K562 (cell line): ENCODE results near the gene PHYHD1. TPM values are rescaled to one million over a fixed set of nuclear protein-coding genes. Genes with fewer than 3 reads are reported as not detected.
A peak's percentile ranks its signal among the peaks of the same experiment; 100 is the strongest.

Experiments
- ADNP ChIP-seq: fragments of 200-800 bp; sonication (Bioruptor generic); IDR thresholded peaks from 2 replicates; pipeline ENCODE4 v1.6.1; 2016; ENCODE audit warnings: missing genetic modification characterization, missing compliant biosample characterization
- BACH1 ChIP-seq: fragments of 200-800 bp; sonication (Bioruptor generic); IDR thresholded peaks from 2 replicates; pipeline ENCODE4 v1.6.1; 2016; ENCODE audit warnings: missing genetic modification characterization, missing compliant biosample characterization
- CCAR2 ChIP-seq: fragments of 200-400 bp; formaldehyde crosslinking; IDR thresholded peaks from 2 replicates; pipeline ENCODE4 v1.6.1; 2017; ENCODE audit warnings: mild to moderate bottlenecking, low read depth, low read length
- CHCHD3 ChIP-seq: fragments of 250-450 bp; sonication (Bioruptor Pico); IDR thresholded peaks from 2 replicates; pipeline ENCODE4 v2.1.2; 2022; ENCODE audit warnings: mild to moderate bottlenecking
- DMBX1 ChIP-seq: fragments of 250-450 bp; sonication (Bioruptor Pico); IDR thresholded peaks from 2 replicates; pipeline ENCODE4 v1.8.0; 2022; ENCODE audit warnings: inconsistent platforms, mild to moderate bottlenecking, moderate library complexity, borderline replicate concordance
- EGR1 ChIP-seq: fragments of 450-650 bp; conservative IDR thresholded peaks from 2 replicates; pipeline ENCODE4 v1.6.1; 2017; ENCODE audit warnings: mild to moderate bottlenecking
- ELF1 ChIP-seq: fragments of 200-800 bp; sonication (Bioruptor generic); IDR thresholded peaks from 2 replicates; pipeline ENCODE4 v1.6.1; 2016; ENCODE audit warnings: missing genetic modification characterization, missing compliant biosample characterization
- GTF2A2 ChIP-seq: IDR thresholded peaks from 2 replicates; pipeline ENCODE4 v1.6.1; 2016; ENCODE audit warnings: mild to moderate bottlenecking, missing genetic modification characterization, missing compliant biosample characterization
- KDM1A ChIP-seq, 2 experiments: fragments of 450-650 bp; IDR thresholded peaks; 2 replicates each; pipeline ENCODE4 v1.6.1; 2016; ENCODE audit warnings: mild to moderate bottlenecking in 2 of 2
- MTA1 ChIP-seq: fragments of 450-650 bp; IDR thresholded peaks from 2 replicates; pipeline ENCODE4 v1.6.1; 2017; ENCODE audit warnings: borderline replicate concordance
- SMAD4 ChIP-seq: fragments of 250-450 bp; sonication (Bioruptor Pico); conservative IDR thresholded peaks from 2 replicates; pipeline ENCODE4 v1.8.0; 2021; ENCODE audit warnings: inconsistent platforms, mild to moderate bottlenecking, moderate library complexity
- SRSF1 ChIP-seq: fragments of 200-400 bp; formaldehyde crosslinking; IDR thresholded peaks from 2 replicates; pipeline ENCODE4 v1.6.1; 2017; ENCODE audit warnings: mild to moderate bottlenecking, low read depth, low read length, moderate library complexity
- TCF3 ChIP-seq: sonication (generic); formaldehyde crosslinking; IDR thresholded peaks from 2 replicates; pipeline ENCODE4 v1.4.0; 2020; ENCODE audit warnings: mild to moderate bottlenecking, missing genetic modification reagents
- U2AF2 ChIP-seq: fragments of 200-400 bp; formaldehyde crosslinking; optimal IDR thresholded peaks from 2 replicates; pipeline ENCODE3; 2017; ENCODE audit warnings: low read depth, mild to moderate bottlenecking, low read length
- polyA plus RNA-seq, 8 experiments: library from polyadenylated mRNA; depleted of rRNA in 4 of 8; stranded (reverse) in 5 of 8; unstranded in 3 of 8; fragments of >200 nt; fragmentation: Nextera tagmentation in 2 of 8; fragmentation: Illumina TruSeq in 1 of 8; extraction: Ambion mirVana in 2 of 8; extraction: Trizol in 1 of 8; gene quantifications; 2 replicates each; pipeline versions ENCODE4 v1.2.1 to v1.2.3, GENCODE V29; 2011 to 2014; ENCODE audit warnings: inconsistent platforms in 1 of 8, missing spikeins in 1 of 8
- total RNA-seq, 7 experiments: library from RNA; depleted of rRNA in 6 of 7; stranded (reverse); fragments of >200 nt in 6 of 7; fragmentation: Illumina TruSeq in 2 of 7; extraction: Trizol in 2 of 7; gene quantifications; 2 replicates each; pipeline versions ENCODE4 v1.2.1 to v1.2.3, GENCODE V29; 2011 to 2021; ENCODE audit warnings: low replicate concordance in 1 of 7
- TF ChIP-seq, protein P1 (sequence below): fragments of 450-650 bp; IDR thresholded peaks from one replicate; pipeline ENCODE4 v1.6.1; 2018; ENCODE audit warnings: mild to moderate bottlenecking, moderate library complexity; ENCODE audit not compliant: partially characterized antibody
- TF ChIP-seq, protein P2 (sequence below): fragments of 200-800 bp; sonication (Bioruptor generic); IDR thresholded peaks from 2 replicates; pipeline ENCODE4 v1.6.1; 2017; ENCODE audit warnings: missing genetic modification characterization, missing compliant biosample characterization
- TF ChIP-seq, protein P3 (sequence below): fragments of 250-450 bp; sonication (Bioruptor Pico); IDR thresholded peaks from 2 replicates; pipeline ENCODE4 v1.4.0; 2020; ENCODE audit warnings: borderline replicate concordance
- TF ChIP-seq, protein P4 (sequence below), 2 experiments: fragments of 450-650 bp; IDR thresholded peaks; 2 replicates each; pipeline ENCODE4 v1.6.1; 2016
- TF ChIP-seq, protein P5 (sequence below): fragments of 450-650 bp; conservative IDR thresholded peaks from 2 replicates; pipeline ENCODE4 v1.6.1; 2016; ENCODE audit warnings: missing genetic modification characterization, low read depth, mild to moderate bottlenecking, control low read depth, missing compliant biosample characterization

Gene PHYHD1
- total and polyA plus RNA-seq, 9 of the 15 experiments (the other 6 are each of a cell fraction or from before 2014, with no cell fraction given): 0.36 to 1.3 (median 0.80) TPM

DNA sequence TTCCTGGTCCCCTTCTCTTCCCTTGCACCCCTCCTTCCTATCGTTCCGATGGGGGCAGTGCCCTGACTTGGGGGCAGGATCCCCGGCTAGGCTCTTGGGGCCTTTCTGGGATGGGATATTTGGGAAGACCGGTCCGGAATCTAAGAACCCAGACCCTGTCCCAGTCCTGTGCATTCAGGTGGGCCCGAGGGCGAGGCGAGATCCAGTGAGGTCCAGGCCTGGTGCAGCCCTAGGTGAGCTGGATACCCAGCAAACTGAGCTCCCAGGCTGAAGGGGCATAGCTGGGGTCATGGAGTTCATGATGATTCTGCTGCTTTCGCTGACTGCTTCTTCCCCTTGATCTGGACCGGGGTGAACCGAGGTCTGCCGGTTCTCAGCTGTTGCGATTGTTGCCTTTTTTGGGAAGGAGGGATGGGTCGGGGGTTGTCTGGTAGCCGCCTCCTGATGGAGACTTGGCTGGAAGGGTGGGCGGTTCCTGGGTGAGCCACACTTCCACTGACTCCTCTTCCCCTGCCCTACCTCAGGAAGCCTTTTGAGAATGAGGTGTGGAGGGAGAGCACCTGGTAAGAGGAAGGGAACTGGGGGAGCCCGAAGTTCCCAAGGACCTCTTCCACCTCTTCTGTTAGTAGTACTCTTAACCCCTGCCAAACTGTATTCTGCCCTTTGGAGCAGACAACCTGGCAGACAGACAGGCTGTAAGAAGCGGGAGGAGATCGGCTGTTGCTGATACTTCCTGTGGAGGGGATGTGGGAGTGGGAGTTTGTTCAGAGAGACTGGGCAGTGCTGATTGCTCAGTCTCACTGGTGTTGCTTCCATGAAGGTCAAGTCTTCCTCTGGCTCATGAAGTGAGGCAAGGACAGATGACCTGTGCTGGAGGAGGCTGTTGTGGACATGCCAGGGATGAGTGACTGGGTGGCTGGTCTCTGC is 37.8 kb upstream of the PHYHD1 start (continued):
- TF ChIP-seq, protein P1, sequence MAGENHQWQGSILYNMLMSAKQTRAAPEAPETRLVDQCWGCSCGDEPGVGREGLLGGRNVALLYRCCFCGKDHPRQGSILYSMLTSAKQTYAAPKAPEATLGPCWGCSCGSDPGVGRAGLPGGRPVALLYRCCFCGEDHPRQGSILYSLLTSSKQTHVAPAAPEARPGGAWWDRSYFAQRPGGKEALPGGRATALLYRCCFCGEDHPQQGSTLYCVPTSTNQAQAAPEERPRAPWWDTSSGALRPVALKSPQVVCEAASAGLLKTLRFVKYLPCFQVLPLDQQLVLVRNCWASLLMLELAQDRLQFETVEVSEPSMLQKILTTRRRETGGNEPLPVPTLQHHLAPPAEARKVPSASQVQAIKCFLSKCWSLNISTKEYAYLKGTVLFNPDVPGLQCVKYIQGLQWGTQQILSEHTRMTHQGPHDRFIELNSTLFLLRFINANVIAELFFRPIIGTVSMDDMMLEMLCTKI: no peak
- TF ChIP-seq EGR1 (peak; percentile 57), SMAD4 (peak; percentile 43; the same call in 1 of the 2 replicates), BACH1 (tag) (no peak), TCF3 (CRISPR knock-in tag) (peak; percentile 53), GTF2A2 (no peak), CCAR2 (no peak), CHCHD3 (CRISPR knock-in tag) (no peak), SRSF1 (no peak), KDM1A (IDR thresholded peaks at IDR 0.05) (no peak), DMBX1 (CRISPR knock-in tag) (no peak), ELF1 (tag) (no peak), U2AF2 (no peak), MTA1 (no peak), ADNP (tag) (no peak)
- TF ChIP-seq, protein P2, sequence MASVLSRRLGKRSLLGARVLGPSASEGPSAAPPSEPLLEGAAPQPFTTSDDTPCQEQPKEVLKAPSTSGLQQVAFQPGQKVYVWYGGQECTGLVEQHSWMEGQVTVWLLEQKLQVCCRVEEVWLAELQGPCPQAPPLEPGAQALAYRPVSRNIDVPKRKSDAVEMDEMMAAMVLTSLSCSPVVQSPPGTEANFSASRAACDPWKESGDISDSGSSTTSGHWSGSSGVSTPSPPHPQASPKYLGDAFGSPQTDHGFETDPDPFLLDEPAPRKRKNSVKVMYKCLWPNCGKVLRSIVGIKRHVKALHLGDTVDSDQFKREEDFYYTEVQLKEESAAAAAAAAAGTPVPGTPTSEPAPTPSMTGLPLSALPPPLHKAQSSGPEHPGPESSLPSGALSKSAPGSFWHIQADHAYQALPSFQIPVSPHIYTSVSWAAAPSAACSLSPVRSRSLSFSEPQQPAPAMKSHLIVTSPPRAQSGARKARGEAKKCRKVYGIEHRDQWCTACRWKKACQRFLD (CRISPR knock-in tag): no peak
- TF ChIP-seq, protein P3, sequence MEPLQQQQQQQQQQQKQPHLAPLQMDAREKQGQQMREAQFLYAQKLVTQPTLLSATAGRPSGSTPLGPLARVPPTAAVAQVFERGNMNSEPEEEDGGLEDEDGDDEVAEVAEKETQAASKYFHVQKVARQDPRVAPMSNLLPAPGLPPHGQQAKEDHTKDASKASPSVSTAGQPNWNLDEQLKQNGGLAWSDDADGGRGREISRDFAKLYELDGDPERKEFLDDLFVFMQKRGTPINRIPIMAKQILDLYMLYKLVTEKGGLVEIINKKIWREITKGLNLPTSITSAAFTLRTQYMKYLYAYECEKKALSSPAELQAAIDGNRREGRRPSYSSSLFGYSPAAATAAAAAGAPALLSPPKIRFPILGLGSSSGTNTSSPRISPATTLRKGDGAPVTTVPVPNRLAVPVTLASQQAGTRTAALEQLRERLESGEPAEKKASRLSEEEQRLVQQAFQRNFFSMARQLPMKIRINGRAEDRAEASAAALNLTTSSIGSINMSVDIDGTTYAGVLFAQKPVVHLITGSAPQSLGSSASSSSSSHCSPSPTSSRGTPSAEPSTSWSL (CRISPR knock-in tag): no peak
- TF ChIP-seq, protein P4, sequence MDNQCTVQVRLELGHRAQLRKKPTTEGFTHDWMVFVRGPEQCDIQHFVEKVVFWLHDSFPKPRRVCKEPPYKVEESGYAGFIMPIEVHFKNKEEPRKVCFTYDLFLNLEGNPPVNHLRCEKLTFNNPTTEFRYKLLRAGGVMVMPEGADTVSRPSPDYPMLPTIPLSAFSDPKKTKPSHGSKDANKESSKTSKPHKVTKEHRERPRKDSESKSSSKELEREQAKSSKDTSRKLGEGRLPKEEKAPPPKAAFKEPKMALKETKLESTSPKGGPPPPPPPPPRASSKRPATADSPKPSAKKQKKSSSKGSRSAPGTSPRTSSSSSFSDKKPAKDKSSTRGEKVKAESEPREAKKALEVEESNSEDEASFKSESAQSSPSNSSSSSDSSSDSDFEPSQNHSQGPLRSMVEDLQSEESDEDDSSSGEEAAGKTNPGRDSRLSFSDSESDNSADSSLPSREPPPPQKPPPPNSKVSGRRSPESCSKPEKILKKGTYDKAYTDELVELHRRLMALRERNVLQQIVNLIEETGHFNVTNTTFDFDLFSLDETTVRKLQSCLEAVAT (IDR thresholded peaks at IDR 0.05): no peak
- TF ChIP-seq, protein P5, sequence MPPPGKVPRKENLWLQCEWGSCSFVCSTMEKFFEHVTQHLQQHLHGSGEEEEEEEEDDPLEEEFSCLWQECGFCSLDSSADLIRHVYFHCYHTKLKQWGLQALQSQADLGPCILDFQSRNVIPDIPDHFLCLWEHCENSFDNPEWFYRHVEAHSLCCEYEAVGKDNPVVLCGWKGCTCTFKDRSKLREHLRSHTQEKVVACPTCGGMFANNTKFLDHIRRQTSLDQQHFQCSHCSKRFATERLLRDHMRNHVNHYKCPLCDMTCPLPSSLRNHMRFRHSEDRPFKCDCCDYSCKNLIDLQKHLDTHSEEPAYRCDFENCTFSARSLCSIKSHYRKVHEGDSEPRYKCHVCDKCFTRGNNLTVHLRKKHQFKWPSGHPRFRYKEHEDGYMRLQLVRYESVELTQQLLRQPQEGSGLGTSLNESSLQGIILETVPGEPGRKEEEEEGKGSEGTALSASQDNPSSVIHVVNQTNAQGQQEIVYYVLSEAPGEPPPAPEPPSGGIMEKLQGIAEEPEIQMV: no peak
